ENCODE results near the gene NDFIP1.

DNA sequence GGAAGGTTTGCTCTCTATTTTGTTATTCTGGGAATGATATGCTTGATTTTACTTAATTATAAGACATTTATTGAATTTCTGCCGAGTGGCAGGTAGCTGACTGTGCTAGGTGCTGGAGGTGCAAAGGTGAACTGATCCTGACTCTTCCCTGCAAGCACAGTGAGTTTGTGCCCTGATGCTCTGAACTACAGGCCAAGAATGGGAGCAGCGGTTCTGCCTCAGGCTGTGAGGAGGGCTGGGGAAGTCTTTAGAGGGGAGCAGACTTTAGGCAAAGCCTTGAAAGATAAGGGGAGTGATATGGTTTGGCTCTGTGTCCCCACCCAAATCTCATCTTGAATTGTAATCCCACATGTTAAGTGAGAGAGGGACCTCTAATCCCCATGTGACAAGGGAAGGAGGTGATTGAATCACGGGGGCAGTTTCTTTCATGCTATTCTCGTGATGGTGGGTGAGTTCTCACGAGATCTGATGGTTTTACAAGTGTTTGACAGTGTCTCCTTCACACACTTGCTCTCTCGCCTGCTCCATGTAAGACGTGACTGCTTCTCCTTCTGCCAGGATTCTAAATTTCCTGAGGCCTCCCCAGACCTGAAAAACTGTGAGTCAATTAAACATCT, 73.1 kb downstream of the NDFIP1 start:
- TF ChIP-seq, protein P1, sequence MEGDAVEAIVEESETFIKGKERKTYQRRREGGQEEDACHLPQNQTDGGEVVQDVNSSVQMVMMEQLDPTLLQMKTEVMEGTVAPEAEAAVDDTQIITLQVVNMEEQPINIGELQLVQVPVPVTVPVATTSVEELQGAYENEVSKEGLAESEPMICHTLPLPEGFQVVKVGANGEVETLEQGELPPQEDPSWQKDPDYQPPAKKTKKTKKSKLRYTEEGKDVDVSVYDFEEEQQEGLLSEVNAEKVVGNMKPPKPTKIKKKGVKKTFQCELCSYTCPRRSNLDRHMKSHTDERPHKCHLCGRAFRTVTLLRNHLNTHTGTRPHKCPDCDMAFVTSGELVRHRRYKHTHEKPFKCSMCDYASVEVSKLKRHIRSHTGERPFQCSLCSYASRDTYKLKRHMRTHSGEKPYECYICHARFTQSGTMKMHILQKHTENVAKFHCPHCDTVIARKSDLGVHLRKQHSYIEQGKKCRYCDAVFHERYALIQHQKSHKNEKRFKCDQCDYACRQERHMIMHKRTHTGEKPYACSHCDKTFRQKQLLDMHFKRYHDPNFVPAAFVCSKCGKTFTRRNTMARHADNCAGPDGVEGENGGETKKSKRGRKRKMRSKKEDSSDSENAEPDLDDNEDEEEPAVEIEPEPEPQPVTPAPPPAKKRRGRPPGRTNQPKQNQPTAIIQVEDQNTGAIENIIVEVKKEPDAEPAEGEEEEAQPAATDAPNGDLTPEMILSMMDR (IDR thresholded peaks at IDR 0.05): no peak
- TF ChIP-seq POLR2A (IDR thresholded peaks at IDR 0.05): no peak

Measured in right lobe of liver (tissue), 4 donors.